DMS79 (cell line): ENCODE measurements around the gene FNDC3B.

ENCODE experiments used
- DNase-seq: peaks from one replicate; lab custom pipeline; 2025; lab: John Stamatoyannopoulos, UW

FNDC3B gene

DNA sequence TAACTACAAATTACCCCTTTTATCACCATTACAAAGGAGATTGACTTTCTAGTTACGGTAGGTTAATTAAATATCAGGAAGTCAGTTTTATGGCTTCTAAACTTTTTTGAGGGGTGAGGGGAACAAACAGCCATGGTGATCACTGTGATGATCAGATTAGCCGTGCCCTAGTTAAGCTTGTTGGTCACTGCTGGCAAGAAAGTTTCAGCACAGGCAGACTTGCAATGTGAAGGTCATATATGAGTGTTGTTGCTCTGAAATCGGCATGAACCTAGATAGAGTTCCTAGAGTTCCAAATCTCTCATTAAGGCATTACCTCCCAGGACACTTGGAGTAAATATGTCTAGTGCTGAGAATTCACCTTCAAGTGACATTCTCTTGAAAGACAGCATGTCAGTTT, 252.3 kb downstream of the FNDC3B start:
- DNase-seq = no peak

DNA sequence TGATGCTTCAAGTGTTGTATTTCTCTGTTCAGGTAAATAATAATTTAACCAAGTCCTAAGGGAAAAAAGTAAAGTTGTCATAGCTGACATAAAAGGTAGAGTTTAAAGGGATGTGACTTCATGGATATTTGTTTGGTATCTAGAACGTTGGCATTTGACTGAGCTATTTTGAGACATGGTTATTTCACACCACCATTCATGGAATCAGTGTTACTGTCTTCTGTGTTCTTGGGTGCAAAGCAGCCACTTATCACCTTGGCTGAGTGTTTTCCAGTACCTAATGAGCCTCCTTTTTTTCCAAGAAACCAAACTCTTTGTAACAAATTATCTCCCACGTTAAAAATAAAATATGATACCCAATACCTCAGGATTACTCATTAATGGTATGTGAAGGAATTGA, 253.0 kb downstream of the FNDC3B start:
- DNase-seq = no peak

GRCh38 chr3:172293093-172293492, 253.7 kb downstream of the FNDC3B start:
- no peak for DNase-seq

- DNase-seq = no peak
Measured at GRCh38 chr3:172294223-172294806, 254.9 kb downstream of the FNDC3B start.

DNA sequence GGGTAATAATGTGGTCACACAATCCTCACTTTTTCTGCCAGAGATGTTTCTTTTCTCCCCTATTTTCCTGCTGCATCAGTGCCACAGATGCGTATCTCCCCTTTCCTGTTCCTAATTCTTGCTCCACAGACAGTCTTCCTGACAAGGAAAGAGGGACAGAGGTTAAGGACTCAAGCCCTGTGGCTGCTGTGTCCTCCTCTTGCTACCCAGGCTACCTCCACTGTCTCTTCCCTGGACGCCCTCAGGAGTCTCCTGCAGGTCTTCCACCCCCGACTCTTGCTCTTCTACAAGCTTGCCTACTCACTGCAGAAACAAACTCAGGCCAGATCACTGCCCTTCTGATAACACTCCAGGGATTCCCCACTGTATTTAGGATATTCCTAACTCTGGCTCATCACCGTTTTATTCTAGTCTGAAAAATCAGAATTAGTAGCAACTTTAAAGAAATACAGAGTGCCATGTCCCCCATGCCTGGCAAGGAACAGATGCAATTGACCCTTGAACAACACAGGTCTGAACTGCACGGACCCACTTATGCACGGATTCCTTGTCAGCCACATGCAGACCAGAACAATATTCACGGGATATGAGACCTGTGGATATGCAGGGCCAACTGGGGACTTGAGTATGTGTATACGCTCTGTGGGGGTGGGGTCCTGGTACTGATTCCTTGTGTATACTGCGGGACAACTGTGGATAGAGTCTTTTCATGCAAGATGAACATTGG, 257.0 kb downstream of the FNDC3B start:
- no peak for DNase-seq

- no peak for DNase-seq
Measured at GRCh38 chr3:172296975-172297332, 257.6 kb downstream of the FNDC3B start.

GRCh38 chr3:172298247-172298646, 258.9 kb downstream of the FNDC3B start:
- no peak for DNase-seq

DNA sequence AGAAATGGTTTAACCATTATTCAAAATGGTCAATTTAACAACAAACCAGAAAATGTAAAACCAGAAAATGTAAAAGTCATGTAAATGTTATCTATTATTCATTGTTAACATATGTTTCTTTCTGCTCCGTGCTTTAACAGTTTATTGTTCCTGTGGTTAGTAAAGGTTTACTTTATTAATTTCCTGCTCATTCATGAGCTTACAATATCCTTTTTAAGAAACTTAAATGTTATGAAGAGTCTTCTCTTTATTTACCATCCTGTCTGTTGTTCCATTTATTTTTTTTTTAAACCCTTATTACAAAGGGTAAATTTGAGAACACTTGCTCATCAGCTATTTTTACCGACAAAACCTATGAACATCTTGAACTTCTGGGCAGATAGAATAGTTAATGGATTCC, 260.8 kb downstream of the FNDC3B start:
- DNase-seq = no peak

- no peak for DNase-seq
Measured at GRCh38 chr3:172300862-172301261, 261.5 kb downstream of the FNDC3B start.

DNA sequence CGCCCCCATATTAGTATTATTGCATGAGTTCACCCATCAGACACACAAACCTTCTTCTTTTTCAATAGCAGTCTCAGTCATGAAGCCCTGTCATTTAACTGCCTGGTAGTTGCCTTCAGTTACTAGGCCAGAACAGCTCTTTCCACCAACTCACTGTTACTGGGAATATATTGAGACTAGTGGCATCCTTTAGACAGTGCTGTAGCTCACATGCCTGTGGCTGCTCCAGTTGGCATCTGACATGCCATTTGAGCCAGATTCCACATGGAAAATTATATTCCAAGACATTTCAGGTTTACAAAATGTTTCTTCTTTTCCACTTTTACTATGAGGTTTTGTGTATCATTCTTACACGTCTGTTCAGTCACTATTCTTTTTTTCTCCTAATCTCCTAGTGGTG, 262.8 kb downstream of the FNDC3B start:
- DNase-seq = no peak

- no peak for DNase-seq
Measured at GRCh38 chr3:172303181-172303580, 263.8 kb downstream of the FNDC3B start.

GRCh38 chr3:172303941-172304558, 264.7 kb downstream of the FNDC3B start:
- no peak for DNase-seq

GRCh38 chr3:172305552-172305951, 266.2 kb downstream of the FNDC3B start:
- no peak for DNase-seq

DNA sequence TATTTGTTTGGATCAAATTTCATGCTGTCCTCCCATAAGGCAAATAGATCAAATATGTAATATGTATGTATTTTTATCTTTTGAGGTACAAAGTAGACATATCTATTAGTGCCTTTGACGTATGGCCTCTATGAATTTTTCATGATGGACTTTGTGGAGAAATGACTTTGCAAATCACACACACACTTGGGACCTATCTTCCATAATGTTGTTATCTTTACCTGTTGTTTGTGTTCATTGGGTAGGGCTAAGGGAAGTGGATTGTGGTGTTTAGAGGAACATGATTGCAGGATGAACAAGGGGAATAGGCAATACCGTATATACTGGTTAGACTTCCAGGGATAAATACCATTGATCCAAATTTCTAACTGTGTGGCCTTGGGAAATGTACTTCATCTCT, 266.6 kb downstream of the FNDC3B start:
- DNase-seq = no peak

DNA sequence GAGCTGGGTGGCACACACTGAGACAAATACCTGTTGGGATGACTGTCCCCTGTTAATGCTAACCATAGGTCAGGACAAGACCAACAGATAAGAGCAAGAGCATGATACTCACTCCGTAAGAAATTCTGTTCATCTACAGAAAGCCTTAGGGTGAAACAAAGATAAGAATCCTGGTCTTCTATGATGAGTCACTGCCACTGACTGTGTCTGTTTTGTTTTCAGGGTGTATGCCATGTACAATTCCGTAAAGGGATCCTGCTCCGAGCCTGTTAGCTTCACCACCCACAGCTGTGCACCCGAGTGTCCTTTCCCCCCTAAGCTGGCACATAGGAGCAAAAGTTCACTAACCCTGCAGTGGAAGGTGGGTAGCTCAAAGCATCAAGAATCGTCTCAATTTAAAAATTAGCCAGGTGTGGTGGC, 267.8 kb downstream of the FNDC3B start:
- no peak for DNase-seq

DNA sequence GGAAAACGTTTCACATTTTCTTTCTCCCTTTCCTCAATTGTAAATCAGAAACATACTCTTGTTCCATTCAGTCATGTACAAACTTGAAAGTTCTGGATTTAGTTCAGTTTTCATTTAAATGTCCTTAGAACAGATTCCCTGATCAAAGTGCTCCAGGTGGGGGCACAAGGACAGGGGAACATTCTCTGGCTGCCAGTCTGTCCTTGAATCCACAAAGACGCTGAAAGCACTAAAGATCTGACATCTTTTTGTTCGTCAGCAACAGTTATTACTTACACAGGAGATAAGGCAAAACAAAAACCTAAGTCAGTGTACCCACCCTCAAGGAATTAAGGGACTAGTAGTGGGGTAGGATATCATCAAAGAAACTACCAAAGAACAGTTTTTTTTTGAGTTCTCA, 269.7 kb downstream of the FNDC3B start:
- no peak for DNase-seq

DNA sequence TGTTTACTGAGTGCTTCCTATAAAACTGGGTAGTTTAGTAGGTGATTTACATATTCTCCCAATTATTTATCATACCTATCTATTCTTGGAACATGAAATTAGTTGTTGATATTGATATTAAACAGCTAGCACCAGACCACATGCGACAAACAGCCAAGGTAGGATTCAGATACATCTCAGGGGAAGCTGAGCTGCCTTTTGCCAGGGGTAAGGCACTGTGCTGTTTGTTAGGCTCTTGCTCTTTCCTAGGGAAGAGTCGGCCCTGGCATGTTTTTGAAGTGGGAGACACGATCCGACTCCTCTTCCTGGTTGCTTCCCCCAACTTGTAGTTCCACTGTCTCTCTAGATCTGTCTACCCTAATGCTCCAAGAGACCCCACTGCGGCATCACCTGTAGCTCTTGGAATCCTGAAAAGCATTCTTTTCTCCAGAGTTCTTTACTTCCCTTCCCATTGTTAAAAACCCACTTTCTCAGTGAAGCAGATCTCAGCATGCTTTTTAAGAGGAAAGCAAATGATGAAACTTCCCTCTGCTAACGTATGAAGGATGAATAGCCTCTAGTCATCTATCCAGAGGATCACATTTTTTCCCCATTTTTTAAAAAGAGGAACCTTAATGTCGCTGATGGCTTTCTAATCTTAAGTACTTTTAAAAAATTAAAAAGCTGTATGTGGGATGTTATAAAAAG, 270.5 kb downstream of the FNDC3B start:
- DNase-seq = no peak

DNA sequence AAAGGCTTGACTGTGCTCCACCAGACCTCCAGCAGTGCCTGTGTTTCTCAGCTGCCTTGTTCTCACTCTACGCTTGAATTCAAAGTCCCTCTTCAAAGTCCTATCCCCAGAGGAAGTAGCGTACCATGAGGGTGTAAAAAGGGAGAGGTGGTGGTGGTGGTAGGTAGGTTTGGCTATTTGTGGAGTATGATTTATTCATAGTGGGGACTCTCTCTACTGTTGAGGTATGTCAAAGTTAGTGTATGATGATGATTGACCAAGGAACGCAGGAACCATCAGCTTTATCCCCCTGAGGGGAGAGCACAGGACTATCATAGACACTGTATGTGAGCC, 271.0 kb downstream of the FNDC3B start:
- no peak for DNase-seq

- no peak for DNase-seq
Measured at GRCh38 chr3:172311217-172311616, 271.8 kb downstream of the FNDC3B start.

GRCh38 chr3:172312001-172312400, 272.6 kb downstream of the FNDC3B start:
- no peak for DNase-seq

DNA sequence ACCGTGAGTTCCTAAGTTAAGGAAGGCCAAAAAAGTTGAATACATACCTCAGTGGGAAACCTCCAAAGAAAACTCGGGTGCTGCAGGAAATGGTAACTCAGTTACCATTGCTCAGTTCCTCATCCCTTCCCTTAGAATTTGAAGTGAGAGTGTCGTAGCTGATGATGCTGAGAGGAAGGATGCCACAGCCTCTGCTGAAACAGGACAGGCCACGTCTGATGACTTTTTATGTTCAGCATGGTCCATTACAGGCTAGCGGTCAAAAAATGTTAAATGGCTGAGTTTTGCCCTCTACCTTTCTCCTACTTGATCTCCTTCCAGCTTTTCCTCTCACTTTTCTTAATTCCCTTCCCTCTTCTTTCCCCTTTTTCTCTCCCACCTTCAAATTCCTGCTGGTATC, 273.3 kb downstream of the FNDC3B start:
- DNase-seq = no peak

- DNase-seq = no peak
Measured at GRCh38 chr3:172313671-172314070, 274.3 kb downstream of the FNDC3B start.

DNA sequence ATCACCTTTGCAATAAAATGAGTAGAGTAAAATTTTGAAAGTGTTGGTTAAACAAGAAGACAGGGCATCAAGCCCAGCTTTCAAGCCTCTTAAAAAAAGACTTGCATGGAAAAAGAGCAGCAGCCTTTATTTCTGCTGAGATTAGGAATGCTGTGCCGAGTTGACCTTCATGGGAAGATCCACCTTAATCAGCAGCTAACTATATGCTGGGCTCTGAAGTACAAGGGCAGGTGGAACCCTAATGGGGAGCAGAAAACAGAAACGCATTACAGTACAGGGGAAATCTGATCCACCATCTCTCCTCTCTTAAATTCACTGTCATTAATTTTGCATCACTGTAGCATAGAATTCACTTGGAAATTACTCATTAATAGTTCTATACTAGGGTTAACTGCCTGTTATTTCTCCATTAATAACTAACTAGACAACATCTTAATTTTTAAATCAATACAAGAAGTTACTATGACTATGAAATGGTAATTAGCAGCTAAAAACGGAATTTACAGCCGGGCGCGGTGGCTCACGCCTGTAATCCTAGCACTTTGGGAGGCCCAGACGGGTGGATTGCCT, 275.3 kb downstream of the FNDC3B start:
- no peak for DNase-seq
